ENCODE measurements around the gene NAV3. TPM values are rescaled to one million over a fixed set of nuclear protein-coding genes. Genes with fewer than 3 reads are reported as not detected.

NAV3 gene
- total RNA-seq, 1 experiment from 2014 or later = 18.0 TPM

GRCh38 chr12:77947746-77948145 lies 117.1 kb downstream of the NAV3 start:
- CTCF ChIA-PET = no interaction called here
- H3K36me3 ChIP-seq (ENCODE audit: insufficient read depth, low read length, poor library complexity, severe bottlenecking) = no peaks in the 10 kb centered on the region
- TF ChIP-seq CTCF (conservative IDR thresholded peaks at IDR 0.05; ENCODE audit: low read depth, low read length) = no peak
- no peak for TF ChIP-seq EZH2 (IDR thresholded peaks at IDR 0.05; ENCODE audit: borderline replicate concordance, low read depth, low read length, poor library complexity, severe bottlenecking)
- no peaks in the 10 kb centered on the region for H3K27me3 ChIP-seq (replicated peaks; ENCODE audit: insufficient read depth, low read depth, low read length, poor library complexity)
- POLR2A ChIA-PET (ENCODE audit: low non-redundant PET) = no interaction called here
- no peak for DNase-seq (ENCODE audit: low spot score)
- no peaks in the 10 kb centered on the region for H3K9me3 ChIP-seq (ENCODE audit: low read depth, low read length, poor library complexity, severe bottlenecking)
- no TSS peak for BruUV-seq (replicated peaks)
- H3K27ac ChIP-seq (ENCODE audit: low read depth, low read length, poor library complexity, severe bottlenecking) = no peak overlapping the region
- peaks cover 10% of the 10 kb centered on the region for H3K4me1 ChIP-seq (ENCODE audit: insufficient read depth, low read length, poor library complexity, severe bottlenecking)
- no peak overlapping the region for H3K4me3 ChIP-seq (ENCODE audit: low read depth, low read length, poor library complexity, severe bottlenecking)
- intact Hi-C loops (cut with micrococcal nuclease; ENCODE audit: unreplicated experiment) = no loop called here

GRCh38 chr12:77949943-77950342 lies 119.2 kb downstream of the NAV3 start:
- H3K4me1 ChIP-seq (ENCODE audit: insufficient read depth, low read length, poor library complexity, severe bottlenecking) = no peaks in the 10 kb centered on the region
- intact Hi-C loops (cut with micrococcal nuclease; ENCODE audit: unreplicated experiment) = no loop called here
- ChIA-PET CTCF (no interaction called here), POLR2A (ENCODE audit: low non-redundant PET) (no interaction called here)
- H3K36me3 ChIP-seq (ENCODE audit: insufficient read depth, low read length, poor library complexity, severe bottlenecking) = no peaks in the 10 kb centered on the region
- H3K27ac ChIP-seq (ENCODE audit: low read depth, low read length, poor library complexity, severe bottlenecking) = no peak overlapping the region
- H3K27me3 ChIP-seq (replicated peaks; ENCODE audit: insufficient read depth, low read depth, low read length, poor library complexity) = no peaks in the 10 kb centered on the region
- TF ChIP-seq EZH2 (IDR thresholded peaks at IDR 0.05; ENCODE audit: borderline replicate concordance, low read depth, low read length, poor library complexity, severe bottlenecking) = no peak
- TF ChIP-seq CTCF (conservative IDR thresholded peaks at IDR 0.05; ENCODE audit: low read depth, low read length) = no peak
- H3K4me3 ChIP-seq (ENCODE audit: low read depth, low read length, poor library complexity, severe bottlenecking) = no peak overlapping the region
- no peak for DNase-seq (ENCODE audit: low spot score)
- no TSS peak for BruUV-seq (replicated peaks)
- no peaks in the 10 kb centered on the region for H3K9me3 ChIP-seq (ENCODE audit: low read depth, low read length, poor library complexity, severe bottlenecking)

GRCh38 chr12:77953528-77954205 lies 123.0 kb downstream of the NAV3 start:
- no TSS peak for BruUV-seq (replicated peaks)
- ChIA-PET POLR2A (ENCODE audit: low non-redundant PET) (no interaction called here), CTCF (no interaction called here)
- no peak overlapping the region for H3K4me3 ChIP-seq (ENCODE audit: low read depth, low read length, poor library complexity, severe bottlenecking)
- intact Hi-C loops (cut with micrococcal nuclease; ENCODE audit: unreplicated experiment) = no loop called here
- TF ChIP-seq EZH2 (IDR thresholded peaks at IDR 0.05; ENCODE audit: borderline replicate concordance, low read depth, low read length, poor library complexity, severe bottlenecking) (no peak), CTCF (conservative IDR thresholded peaks at IDR 0.05; ENCODE audit: low read depth, low read length) (no peak)
- no peaks in the 10 kb centered on the region for H3K36me3 ChIP-seq (ENCODE audit: insufficient read depth, low read length, poor library complexity, severe bottlenecking)
- no peak overlapping the region for H3K27ac ChIP-seq (ENCODE audit: low read depth, low read length, poor library complexity, severe bottlenecking)
- H3K9me3 ChIP-seq (ENCODE audit: low read depth, low read length, poor library complexity, severe bottlenecking) = no peaks in the 10 kb centered on the region
- no peaks in the 10 kb centered on the region for H3K27me3 ChIP-seq (replicated peaks; ENCODE audit: insufficient read depth, low read depth, low read length, poor library complexity)
- H3K4me1 ChIP-seq (ENCODE audit: insufficient read depth, low read length, poor library complexity, severe bottlenecking) = no peaks in the 10 kb centered on the region
- DNase-seq (ENCODE audit: low spot score) = no peak

Measured in A673 (cell line).